Myocyte (in vitro differentiated cells): ENCODE data around the gene PTPA. TPM values are rescaled to one million over a fixed set of nuclear protein-coding genes. Genes with fewer than 3 reads are reported as not detected.
"Not testable (repeated sequence)": the region's sequence is repeated elsewhere in the genome, so short reads cannot be mapped to it uniquely, and the experiment has no call there.

Experiments used
- DNase-seq: peaks from one replicate; pipeline ENCODE4 v3.0.0-alpha.2; 2012; ENCODE audit warnings: low read depth
- total RNA-seq: library from RNA; depleted of rRNA; stranded (reverse); fragments of >200 nt; gene quantifications from 2 replicates; pipeline ENCODE4 v1.2.3, GENCODE V29; 2014

Gene PTPA
- total RNA-seq, 1 donor from 2014 or later, result 144 TPM

DNA sequence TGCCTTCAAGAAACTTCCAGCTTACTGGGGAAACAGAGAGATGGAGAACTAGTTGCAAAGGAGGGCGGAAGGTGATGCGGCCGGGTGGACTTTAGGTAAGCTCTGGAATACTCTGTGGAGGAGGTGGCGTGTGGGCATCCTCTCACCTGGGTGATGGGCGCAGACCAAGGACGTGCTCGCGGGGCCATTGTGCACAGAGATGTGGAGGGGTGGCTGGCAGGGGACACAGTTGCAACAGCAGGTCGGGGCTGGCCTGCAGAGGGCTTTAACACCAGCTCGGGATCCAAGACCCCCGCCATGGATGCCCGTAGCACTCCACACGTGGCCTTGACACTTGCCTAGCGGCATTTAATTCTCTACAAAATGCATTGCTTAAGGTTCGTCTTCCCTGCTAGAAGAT is 40.3 kb downstream of the PTPA start:
- DNase-seq, result no peak

DNA sequence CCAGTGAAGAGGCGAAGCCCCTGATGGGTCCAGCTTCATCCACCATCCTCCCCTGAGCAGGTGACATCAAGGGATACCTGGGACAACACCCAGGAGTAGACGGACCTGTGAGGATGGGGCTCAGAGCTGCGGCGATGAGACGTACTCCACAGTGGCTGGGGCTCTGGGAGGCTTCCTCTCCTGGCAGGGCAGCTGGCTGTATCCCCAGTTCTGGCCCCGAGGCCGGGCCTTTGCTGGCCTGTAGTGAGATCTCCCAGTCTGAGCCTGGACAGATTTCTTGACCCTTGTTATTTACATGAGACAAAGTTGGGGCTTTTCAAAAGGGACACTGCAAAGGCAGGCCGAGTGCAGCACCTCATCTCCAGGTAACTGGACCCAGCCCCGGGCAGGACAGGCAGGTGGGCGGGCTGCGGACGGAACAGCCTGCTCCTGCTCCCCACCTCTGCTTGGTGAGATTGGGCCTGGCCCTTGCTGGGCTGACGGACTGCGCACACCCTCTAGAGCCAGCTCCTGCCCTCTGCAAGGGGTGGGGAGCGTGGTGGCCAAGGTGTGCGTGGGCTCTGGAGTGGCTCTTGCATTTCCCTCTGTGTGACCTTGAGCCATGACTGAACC is 43.8 kb downstream of the PTPA start:
- DNase-seq, result no peak

- DNase-seq, result no peak
Observed at GRCh38 chr9:129156163-129156562, 44.9 kb downstream of the PTPA start.

DNA sequence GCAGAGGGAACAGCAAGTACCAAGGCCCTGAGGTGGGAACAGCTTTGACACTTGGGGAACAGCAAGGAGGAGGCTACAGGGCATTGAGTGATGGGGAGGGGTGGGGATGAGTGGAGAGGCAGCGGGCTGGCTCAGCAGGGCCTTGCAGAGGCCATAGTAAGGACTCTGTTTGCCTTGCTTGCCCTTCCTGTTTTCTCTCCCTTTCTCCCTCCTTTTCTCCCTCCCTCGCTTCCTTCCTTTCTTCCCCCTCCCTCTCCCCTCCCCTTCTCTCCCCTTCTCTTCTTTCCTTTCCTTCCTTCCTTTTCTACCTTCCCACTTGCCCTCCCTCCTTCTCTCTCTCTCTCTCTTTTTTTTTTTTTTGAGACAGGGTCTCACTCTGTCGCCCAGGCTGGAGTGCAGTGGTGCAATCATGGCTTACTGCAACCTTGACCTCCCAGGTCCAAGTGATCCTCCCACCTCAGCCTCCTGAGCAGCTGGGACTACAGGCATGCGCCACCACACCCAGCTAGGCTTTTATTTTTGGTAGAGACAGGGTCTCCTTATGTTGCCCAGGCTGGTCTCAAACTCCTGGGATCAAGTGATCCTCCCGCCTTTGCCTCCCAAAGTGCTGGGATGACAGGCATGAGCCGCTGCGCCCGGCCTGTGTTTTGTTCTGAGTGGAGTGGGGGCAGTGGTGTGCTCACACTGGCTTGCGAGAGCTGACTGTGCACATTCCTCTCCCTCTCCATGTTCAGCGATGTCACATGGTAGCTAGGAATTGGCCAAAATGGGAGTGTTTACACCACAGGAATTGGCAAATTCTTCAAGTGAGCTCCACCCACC is 49.7 kb downstream of the PTPA start:
- peak; percentile 32 for DNase-seq

GRCh38 chr9:129161534-129161837 is 50.3 kb downstream of the PTPA start:
- DNase-seq, result no peak

DNA sequence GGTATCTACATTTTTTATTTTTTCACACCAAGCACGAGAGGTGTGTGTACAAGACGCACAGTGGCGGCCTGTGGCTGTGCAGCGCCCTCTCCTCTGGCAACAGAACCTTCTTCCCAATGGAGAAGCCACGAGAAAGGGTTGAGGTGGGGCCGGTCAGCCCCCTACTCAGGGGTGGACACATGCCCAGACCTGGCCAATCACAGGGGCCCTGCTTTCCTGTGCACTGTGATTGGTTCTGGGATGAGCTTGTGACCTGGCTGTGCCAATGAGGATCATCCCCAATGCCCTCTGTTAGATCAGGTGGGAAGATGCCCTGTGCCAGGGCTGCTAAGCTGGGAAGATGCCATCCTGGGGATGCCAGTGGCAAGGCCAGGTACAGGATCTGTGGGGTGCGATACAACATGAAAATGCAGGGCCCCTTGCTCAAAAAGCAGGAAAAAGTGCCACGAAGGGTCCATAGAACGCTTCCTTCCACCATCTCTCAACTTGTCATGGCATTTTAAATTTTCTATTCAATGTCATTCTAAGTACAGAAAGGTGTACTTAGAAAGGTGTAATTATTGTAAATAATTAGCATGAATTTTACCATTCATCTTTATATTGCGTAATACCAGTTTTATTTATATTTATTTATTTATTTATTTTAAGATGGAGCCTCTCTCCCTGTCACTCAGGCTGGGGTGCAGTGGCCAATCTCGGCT is 51.4 kb downstream of the PTPA start:
- no peak for DNase-seq

- DNase-seq, result not testable (repeated sequence)
Observed at GRCh38 chr9:129163198-129163670, 52.0 kb downstream of the PTPA start.

DNA sequence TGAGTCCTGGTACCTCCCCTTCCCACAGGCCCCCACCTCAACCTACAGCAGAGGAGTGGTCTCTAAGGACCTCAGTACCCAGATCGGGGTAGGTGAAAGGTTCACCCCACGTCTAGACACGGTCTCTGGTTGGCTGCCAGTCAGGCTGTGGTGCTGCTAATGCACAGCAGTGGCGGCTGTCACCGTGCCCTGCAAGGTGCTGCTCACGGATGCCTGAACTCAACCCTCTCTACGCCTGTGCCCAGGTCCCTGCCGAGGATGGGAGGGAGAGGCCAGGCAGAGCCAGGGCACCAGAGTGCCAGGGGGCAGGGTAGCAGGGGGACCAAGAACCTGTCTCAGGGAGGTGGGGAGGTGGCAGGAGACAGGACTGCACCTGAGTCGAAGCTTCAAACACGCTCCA is 52.5 kb downstream of the PTPA start:
- no peak for DNase-seq

GRCh38 chr9:129164246-129164930 is 53.2 kb downstream of the PTPA start:
- no peak for DNase-seq

- no peak for DNase-seq
Observed at GRCh38 chr9:129165198-129165597, 54.0 kb downstream of the PTPA start.

DNA sequence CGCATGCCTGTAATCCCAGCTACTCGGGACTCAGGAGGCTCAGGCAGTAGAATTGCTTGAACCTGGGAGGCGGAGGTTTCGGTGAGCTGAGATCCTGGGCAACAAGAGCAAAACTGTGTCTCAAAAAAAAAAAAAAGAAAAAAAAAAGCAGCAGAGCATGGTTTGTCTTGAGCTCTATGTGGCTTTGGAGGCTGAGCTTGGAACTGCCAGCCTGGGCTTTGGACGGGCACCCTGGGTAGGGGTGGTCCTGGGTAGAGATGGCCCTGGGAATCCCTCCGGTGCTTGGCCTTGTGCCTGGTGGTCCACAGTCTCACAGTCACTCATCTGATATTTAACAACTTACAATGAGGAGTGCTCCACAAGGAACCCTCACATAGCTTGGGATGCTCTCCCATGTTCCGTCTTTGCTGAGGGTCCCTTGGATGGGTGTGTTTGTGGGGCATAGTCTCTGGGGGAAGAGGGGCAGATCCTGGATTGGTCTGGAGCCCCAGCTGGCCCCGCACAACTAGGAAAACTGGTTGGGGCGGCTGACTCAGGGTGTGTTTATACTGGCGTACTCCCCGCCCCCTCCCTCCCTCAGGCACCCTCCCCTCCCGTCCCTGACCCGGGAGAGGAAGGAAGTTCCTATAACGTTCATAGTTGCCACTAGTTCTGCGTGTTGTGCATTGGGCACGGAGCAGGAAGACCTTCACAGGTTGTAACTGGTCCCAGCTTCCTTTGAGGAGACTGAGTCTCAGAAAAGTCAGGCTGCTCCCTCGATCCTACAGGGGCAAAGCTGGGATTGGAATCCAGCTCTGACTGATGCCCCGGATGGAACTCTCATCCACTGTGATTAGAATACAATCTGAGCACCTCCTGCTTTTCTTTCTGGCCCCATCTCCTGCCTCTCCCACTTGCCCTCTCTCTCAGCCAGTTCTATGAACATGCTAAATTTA is 55.7 kb downstream of the PTPA start:
- DNase-seq, result peak; percentile 62

DNA sequence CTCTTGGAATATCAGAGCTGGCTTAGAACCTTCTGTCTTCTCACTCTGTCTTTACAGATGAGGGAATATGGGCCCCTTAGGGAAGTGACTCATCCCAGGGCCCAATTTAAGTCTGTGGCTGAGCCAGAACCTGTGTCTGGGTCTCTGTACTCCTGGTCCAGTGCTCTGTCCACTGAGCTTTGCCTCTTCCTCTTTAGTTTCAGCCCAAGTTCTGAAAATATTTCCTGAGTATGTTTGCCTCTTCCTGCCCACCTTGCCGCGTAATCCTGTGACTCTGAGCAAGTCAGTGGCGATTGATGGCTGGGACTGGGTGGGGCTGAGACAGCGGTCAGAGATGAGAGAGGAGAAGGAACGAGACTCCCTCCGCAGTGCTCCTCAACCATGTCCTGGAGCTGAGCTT is 59.0 kb downstream of the PTPA start:
- DNase-seq, result no peak

DNA sequence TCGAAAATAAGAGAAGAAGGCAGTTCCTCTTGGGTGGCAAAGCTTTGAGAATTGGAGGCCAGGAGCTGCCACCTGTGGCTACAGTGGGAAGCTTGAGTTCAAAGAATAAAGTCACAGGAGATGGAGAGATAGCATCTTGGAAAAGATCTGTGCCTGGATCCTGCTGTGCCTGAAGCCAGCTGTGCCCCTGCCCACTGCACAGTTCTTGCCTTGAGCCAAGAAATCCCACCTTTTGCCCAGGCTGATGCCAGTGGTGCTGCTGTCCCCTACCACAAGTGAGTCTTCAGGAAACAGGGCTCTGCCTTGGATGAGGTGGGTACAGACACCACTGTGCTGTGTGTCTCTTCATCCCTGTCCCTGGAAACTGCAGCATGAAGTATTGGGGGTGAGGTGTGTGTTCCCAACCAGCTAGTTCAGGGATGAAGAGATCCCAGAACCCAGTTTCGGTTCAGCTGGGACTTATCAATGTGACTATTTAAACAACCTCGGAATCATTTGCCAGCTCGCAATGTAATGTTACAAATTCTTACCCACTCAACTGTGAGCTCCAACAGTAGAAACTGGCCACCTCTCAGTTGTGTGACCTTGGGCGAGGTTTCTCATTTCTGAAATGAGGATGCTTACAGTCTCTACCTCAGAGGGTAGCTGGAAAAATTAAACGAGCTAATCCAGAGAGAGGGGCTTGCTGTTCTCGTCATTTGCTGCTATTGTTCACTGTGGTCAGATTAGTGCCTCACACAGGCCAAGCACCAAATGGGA is 61.0 kb downstream of the PTPA start:
- DNase-seq, result no peak

GRCh38 chr9:129172816-129173215 is 61.6 kb downstream of the PTPA start:
- no peak for DNase-seq

DNA sequence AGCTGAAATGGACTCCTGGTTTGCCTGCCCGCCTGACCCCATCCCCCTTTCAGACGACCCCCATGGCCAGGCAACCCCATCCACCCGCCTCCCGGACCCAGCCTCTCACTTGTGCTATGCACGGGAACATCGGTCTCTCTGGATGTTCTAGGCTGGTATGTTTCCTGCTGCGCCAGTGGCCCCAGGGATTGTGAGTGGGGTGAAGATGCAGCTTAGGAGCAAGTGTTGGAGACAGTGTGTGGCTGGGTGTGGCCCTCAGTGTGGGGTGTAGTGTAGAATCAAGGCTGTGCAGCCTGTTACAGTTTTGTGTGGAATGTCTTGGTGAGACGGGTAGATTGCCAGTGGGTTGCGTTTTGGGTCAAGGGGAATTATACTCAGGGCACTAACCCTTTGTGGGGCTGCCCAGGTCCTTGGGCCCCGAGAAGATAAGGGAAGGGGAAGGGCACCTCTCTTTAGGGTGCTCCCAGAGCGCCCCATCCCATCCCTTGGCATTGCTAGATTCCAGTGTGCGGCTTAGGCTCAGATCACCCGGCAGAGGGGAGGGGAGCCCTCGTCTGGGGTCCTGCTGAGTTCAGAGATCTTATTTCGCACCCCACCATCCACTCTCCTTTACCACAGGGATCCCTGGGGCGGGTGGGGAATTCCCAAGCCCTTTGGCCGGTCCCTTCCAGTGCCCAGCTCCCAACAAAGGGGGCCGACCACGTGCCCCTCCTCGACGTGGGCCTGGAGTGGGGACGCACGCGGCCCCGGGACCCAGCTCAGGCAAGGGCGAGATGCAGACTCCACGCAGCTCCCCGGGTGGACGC is 62.3 kb downstream of the PTPA start:
- DNase-seq, result no peak

DNA sequence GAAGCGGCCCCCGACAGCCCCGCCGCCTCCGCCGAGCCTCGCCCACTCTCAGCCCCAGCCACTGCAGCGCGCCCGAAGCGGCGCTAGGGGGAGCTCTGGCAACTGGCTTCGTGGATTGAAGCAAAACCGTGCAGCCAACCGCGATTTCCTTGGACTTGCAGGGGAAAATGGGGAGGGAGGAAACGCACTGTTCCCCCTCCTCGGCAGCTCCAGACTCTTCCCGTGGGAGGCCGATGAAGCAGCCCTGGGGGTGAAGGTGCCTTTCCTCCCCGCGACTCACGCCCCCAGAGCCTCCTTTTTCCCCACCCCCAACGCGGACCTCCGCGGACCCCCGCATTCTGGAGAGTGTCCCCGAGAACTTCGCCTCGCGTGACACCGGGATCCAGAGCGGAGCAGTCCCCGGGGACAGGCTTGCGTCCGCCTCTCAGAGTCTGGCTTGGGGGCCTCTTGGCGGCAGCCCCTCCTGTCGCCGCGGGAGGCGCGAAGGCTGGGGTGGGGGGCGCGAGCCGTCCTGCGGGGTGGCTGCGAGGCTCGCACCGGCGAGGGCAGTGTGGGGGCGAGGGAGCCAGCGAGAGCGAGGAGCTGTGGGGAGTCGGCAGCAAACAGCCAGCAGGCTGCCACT is 63.0 kb downstream of the PTPA start:
- DNase-seq, result peak; percentile 92

GRCh38 chr9:129174724-129175514 is 63.7 kb downstream of the PTPA start:
- DNase-seq, result peak; percentile 94

DNA sequence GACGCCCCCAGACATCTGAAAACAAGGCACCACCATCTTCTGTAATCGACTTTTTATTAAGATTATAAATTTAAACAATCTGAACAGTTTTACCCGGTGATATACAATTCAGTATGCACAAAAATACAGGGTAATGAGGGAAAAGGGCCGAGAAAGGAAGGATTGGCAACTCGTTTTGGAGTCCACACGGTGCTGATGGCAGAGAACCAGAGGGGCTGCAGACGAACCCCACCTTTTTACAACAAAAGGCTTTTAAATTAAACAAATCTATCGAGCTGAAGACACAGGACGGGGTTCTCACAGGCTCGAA is 64.3 kb downstream of the PTPA start:
- no peak for DNase-seq
